CD4-positive, alpha-beta T cell treated with Interleukin-4 for 4 hours (primary cell): ENCODE measurements around the gene EGLN3.

Experiments
- DNase-seq: peaks from one replicate; pipeline ENCODE4 v3.0.0-alpha.2; 2020

EGLN3 gene

DNA sequence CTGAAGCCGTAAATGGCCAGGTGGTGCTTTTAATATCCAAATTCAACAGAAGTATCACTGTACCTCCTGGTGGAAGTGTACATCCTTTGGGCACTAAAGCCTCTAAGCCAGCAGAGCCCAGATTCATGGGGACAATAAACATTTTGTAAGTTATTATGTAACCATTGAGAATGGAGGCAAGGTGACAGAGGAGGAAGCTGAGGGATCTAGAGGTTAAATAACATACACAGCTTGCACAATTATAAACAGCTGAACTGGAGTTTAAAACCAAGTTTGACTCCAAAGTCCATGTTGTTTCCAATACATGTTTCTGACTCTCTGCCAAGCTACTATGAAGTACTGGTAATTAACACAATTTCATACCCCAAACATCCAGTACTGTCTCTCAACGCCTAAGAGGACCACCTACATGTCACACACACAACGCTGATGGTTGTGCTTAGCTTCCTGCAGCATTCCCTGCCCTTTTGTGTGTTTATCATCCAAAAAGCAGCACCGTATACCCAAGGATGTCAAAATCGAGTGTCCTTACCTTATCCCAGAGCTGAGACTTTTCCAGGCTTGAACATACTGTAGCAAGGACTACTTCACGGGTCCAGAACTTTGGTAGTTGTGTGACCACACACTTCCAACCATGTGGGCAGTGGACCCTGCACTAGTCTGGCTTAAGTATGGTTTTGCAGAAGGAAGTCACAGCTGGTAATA is 41.3 kb downstream of the EGLN3 start:
- DNase-seq, result no peak

DNA sequence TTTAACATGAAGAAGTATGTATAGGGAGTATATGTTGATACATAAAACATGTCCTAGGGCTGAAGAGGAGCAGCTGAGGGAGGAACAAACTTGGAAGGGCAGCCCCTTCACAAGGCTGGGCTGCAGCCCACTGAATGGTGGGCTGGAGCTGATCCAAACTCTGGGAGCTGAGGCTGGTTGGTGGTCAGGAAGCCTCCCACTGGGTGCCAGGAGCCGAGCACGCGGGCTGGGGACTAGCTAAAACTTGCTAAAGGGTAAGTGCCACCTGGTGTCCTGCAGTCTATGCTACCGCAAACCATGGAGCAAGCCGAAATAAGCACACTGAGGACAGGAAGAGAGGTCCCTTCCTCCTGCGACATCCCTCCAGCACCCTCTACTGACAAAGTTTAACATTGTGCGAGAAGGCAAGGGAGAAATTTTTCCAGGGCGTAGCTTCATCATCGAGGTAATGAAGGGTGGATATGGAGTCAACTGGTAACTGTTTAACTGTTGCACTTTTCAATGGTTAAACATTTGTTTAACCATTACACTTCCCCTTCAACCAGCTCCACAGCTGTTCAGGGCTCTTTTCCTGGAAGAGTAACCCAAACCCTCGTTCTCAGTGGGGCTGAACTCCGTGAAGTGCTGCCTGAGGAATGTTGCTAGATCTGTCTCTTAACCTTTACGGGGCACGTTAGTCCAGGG is 42.2 kb downstream of the EGLN3 start:
- no peak for DNase-seq

DNA sequence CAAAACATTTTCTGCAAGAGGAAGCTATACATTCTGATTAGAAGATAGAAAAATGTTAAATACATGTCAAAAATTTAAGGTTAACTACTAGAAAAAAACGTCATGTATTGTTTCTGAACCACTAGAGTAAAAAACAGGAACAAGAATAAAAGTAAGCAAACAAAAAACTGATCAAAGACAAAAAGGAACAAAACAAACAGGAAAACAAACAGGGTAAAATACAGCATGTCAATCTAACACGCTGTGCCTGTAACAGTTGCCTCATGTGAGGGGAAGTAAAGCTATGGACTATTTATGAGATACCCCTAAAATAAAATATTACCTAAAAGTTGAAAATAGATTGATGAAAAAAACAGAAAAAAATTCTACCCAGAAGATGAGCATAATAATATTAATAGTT is 43.9 kb downstream of the EGLN3 start:
- DNase-seq, result no peak

GRCh38 chr14:33904609-33905008 is 46.3 kb downstream of the EGLN3 start:
- no peak for DNase-seq

DNA sequence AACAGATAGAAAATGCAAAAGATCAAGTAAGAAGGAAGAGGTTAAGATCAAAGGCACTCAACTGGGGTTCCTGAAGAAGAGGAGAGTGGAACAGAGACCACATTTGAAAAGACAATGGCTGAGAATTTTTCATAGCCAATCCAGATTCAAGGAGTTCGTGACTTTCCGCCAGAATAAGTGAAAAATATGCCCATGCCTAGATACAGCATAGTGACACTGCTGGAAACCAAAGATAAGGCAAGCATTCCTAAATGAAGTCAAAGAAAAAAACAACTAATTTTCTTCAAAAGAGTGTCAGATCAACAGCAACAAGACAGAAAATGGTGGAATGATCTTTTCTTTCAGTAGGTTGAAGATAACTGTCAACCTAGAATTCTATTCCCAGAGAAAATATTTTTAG is 47.5 kb downstream of the EGLN3 start:
- no peak for DNase-seq

GRCh38 chr14:33902363-33902762 is 48.5 kb downstream of the EGLN3 start:
- DNase-seq, result no peak

- no peak for DNase-seq
Observed at GRCh38 chr14:33901426-33902155, 49.3 kb downstream of the EGLN3 start.

GRCh38 chr14:33900706-33901105 is 50.2 kb downstream of the EGLN3 start:
- no peak for DNase-seq

GRCh38 chr14:33899723-33900341 is 51.0 kb downstream of the EGLN3 start:
- no peak for DNase-seq

DNA sequence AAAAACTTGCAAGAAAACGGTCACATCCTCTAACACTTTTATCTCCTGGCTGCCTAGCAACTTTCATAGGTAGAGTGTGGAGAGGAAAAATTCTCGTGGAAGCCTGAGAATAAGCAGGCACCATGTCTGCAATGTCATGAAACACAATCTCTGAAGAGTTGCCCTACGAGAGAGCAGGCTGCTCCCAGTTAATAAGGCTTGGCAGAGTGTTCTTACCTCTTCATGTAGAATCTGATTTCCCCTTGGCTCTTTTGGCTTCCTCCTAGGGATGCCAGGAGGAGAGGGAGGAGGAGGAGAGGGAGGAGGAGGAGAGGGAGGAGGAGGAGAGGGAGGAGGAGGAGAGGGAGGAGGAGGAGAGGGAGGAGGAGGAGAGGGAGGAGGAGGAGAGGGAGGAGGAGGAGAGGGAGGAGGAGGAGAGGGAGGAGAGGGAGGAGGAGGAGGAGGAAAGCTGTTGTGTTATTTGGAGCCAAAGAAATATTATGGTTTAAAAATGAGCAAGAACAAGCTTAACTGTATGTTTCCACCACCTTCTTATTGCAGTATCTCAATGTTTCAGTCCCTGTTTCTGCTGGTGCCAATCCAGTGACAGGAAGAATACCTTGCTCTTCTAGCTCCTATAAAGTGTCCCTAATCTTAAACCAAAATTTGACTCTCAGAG is 52.9 kb downstream of the EGLN3 start:
- DNase-seq, result no peak

DNA sequence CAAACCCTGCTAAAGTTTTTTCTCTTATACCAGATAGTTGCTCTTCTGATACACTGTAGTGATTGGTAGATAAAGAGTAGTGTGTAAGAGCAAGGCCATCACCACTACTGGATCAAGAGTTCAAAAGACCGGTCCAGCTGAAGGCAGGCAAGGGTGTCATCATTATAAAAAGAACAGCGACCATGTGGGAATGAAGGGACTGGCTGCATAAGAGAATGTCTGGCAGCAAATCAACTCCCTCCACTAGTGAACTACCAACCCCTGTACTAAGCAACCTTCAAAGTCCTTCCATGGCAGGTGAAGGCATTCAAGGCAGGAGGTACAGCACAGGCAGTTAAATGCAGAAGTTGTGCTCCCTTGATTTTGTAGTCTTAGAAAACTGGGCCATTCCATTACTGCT is 53.5 kb downstream of the EGLN3 start:
- DNase-seq, result no peak

- DNase-seq, result no peak
Observed at GRCh38 chr14:33894339-33894738, 56.5 kb downstream of the EGLN3 start.

GRCh38 chr14:33891700-33892099 is 59.2 kb downstream of the EGLN3 start:
- no peak for DNase-seq

- no peak for DNase-seq
Observed at GRCh38 chr14:33884916-33885315, 66.0 kb downstream of the EGLN3 start.

DNA sequence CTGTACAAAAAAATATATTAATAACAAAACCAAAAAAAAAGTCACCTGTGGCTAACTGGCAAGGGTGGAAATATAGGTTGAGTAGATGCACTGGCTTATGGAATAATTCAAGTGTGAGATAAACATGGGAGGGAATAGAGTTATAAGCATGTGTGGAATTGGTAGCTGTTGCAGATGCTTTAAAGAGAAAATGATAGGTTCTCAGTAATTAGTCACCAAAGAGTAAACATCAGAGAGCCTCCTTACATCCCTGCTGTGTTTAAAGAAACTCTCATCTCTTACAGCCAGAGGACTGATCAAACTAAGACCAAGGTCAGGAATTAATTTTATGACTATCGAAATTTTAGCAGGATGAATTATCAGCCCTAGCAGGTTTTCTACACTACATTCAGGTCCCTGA is 70.5 kb downstream of the EGLN3 start:
- no peak for DNase-seq

DNA sequence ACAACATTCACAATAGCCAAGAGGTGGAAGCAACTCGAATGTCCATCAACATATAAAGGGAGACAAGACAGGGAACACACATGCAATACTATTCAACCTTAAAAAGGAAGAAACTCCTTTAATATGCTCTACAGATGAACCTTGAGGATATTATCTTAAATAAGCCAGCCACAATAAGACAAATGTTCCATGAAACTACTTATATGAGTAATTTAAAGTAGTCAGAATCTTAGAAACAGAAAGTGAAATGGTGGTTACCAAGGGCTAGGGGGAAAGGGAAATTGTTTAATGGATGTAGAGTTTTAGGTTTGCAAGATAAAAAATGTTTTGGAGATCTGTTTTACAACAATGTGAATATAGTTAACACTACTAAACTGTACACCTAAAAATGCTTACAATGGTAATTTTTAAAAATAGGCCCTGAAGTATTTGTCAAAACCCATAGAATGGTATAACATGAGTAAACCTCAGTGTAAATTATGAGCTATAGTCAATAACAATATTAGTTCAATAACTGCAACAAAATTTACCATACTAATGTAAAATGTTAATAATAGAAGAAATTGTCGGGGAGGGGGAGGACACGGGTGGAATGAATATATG is 71.1 kb downstream of the EGLN3 start:
- DNase-seq, result no peak

GRCh38 chr14:33876274-33876673 is 74.6 kb downstream of the EGLN3 start:
- DNase-seq, result no peak
